IMR-90 (cell line): ENCODE results near the gene LRRC10B. TPM values are rescaled to one million over a fixed set of nuclear protein-coding genes. Genes with fewer than 3 reads are reported as not detected.
A peak's percentile ranks its signal among the peaks of the same experiment; 100 is the strongest.

Source experiments
- ATAC-seq: fragments of 200-7000 bp; cut with Tn5 transposase; 2 replicates; pipeline ENCODE4 v1.9.1; 2020; ENCODE audit warnings: low read depth, mild to moderate bottlenecking, moderate library complexity
- BruUV-seq: library from RNA; stranded (reverse); fragments of 400-500 nt; replicated peaks from 2 replicates; lab custom pipeline; 2021; lab: Mats Ljungman, UMichigan
- CTCF ChIA-PET: fragments of 300-600 bp; formaldehyde crosslinking; extraction: SDS; loops from one replicate; lab custom pipeline; 2021; ENCODE audit warnings: antibody characterized with exemption; lab: Yijun Ruan, JAX
- POLR2A ChIA-PET: fragments of 300-600 bp; sonication (Branson Sonifier 250); formaldehyde crosslinking; loops from one replicate; lab custom pipeline; 2022; ENCODE audit warnings: antibody characterized with exemption; ENCODE audit not compliant: unreplicated experiment; lab: Charles Lee
- DNase-seq: peaks from one replicate; pipeline ENCODE4 v3.0.0; 2013
- H2AFZ ChIP-seq: replicated peaks from 2 replicates; pipeline ENCODE3; 2013; ENCODE audit warnings: low read length, mild to moderate bottlenecking; ENCODE audit not compliant: poor library complexity
- H2AK5ac ChIP-seq: 2 replicates; pipeline ENCODE4 v1.6.1; 2013; ENCODE audit warnings: low read depth, low read length, inconsistent platforms
- H2AK9ac ChIP-seq: replicated peaks from 2 replicates; pipeline ENCODE3; 2013; ENCODE audit warnings: mild to moderate bottlenecking, low read depth, low read length, moderate library complexity; ENCODE audit not compliant: poor library complexity
- H2BK120ac ChIP-seq: 2 replicates; pipeline ENCODE4 v1.6.1; 2013; ENCODE audit warnings: low read depth, low read length, inconsistent platforms
- H2BK15ac ChIP-seq: 3 replicates; pipeline ENCODE4 v1.6.1; 2013; ENCODE audit warnings: low read depth, low read length, inconsistent platforms
- H2BK20ac ChIP-seq: 2 replicates; pipeline ENCODE4 v1.6.1; 2013; ENCODE audit warnings: low read depth, mild to moderate bottlenecking, inconsistent platforms, low read length, moderate library complexity
- H2BK5ac ChIP-seq: 2 replicates; pipeline ENCODE4 v1.6.1; 2013; ENCODE audit warnings: mild to moderate bottlenecking, low read depth, low read length, inconsistent platforms; ENCODE audit not compliant: poor library complexity, severe bottlenecking
- H3K14ac ChIP-seq: replicated peaks from 2 replicates; pipeline ENCODE4 v1.6.1; 2013; ENCODE audit warnings: low read depth, low read length, inconsistent platforms
- H3K18ac ChIP-seq: 2 replicates; pipeline ENCODE4 v1.6.1; 2013; ENCODE audit warnings: low read depth, low read length, control low read depth
- H3K23ac ChIP-seq: 2 replicates; pipeline ENCODE4 v1.6.1; 2013; ENCODE audit warnings: low read depth, low read length, inconsistent platforms
- H3K27ac ChIP-seq: 2 replicates; pipeline ENCODE4 v1.5.1; 2013; ENCODE audit warnings: mild to moderate bottlenecking, control low read depth, low read length; ENCODE audit not compliant: insufficient read depth
- H3K27me3 ChIP-seq: 2 replicates; pipeline ENCODE4 v1.6.1; 2013; ENCODE audit warnings: low read length; ENCODE audit not compliant: control insufficient read depth, insufficient read depth
- H3K36me3 ChIP-seq: 2 replicates; pipeline ENCODE4 v1.6.1; 2013; ENCODE audit warnings: low read length, mixed read lengths; ENCODE audit not compliant: control insufficient read depth, insufficient read depth
- H3K4ac ChIP-seq: 2 replicates; pipeline ENCODE4 v1.6.1; 2013; ENCODE audit warnings: low read depth, low read length, inconsistent platforms
- H3K4me1 ChIP-seq: 2 replicates; pipeline ENCODE4 v1.6.1; 2013; ENCODE audit warnings: low read length, mixed read lengths; ENCODE audit not compliant: control insufficient read depth, insufficient read depth
- H3K4me2 ChIP-seq: 2 replicates; pipeline ENCODE4 v1.6.1; 2013; ENCODE audit warnings: low read depth, mild to moderate bottlenecking, control low read depth, low read length, moderate library complexity
- H3K4me3 ChIP-seq: 2 replicates; pipeline ENCODE4 v1.5.1; 2013; ENCODE audit warnings: low read depth, mild to moderate bottlenecking, control low read depth, low read length, moderate library complexity; ENCODE audit not compliant: insufficient read depth
- H3K56ac ChIP-seq: 2 replicates; pipeline ENCODE4 v1.6.1; 2013; ENCODE audit warnings: low read length, inconsistent platforms; ENCODE audit not compliant: insufficient read depth; ENCODE audit errors: extremely low read depth
- H3K79me1 ChIP-seq, 2 experiments: 2 replicates each; pipeline ENCODE4 v1.6.1; 2013; ENCODE audit warnings: low read length in 2 of 2, inconsistent platforms in 1 of 2, low read depth in 1 of 2
- H3K9ac ChIP-seq: 2 replicates; pipeline ENCODE4 v1.6.1; 2013; ENCODE audit warnings: low read depth, low read length, control low read depth
- H3K9me1 ChIP-seq: 2 replicates; pipeline ENCODE4 v1.6.1; 2013; ENCODE audit warnings: low read length, inconsistent platforms; ENCODE audit not compliant: insufficient read depth
- H3K9me3 ChIP-seq: 2 replicates; pipeline ENCODE4 v1.6.1; 2013; ENCODE audit warnings: low read length; ENCODE audit not compliant: control insufficient read depth, insufficient read depth
- H4K20me1 ChIP-seq: 2 replicates; pipeline ENCODE4 v1.6.1; 2013; ENCODE audit warnings: low read length, inconsistent platforms; ENCODE audit not compliant: insufficient read depth
- H4K5ac ChIP-seq: 2 replicates; pipeline ENCODE4 v1.6.1; 2013; ENCODE audit warnings: mild to moderate bottlenecking, low read depth, low read length, control low read depth
- H4K8ac ChIP-seq, 2 experiments: 2 replicates each; pipeline ENCODE4 v1.6.1; 2013; ENCODE audit warnings: low read depth in 2 of 2, low read length in 2 of 2, control low read depth in 1 of 2, inconsistent platforms in 1 of 2
- H4K91ac ChIP-seq: 2 replicates; pipeline ENCODE4 v1.6.1; 2013; ENCODE audit warnings: low read depth, low read length, inconsistent platforms; ENCODE audit not compliant: insufficient read depth
- CTCF ChIP-seq: conservative IDR thresholded peaks from 2 replicates; pipeline ENCODE4 v1.5.1; 2012; ENCODE audit warnings: mild to moderate bottlenecking, low read depth, low read length, improper control_type of control experiment
- RAD21 ChIP-seq: IDR thresholded peaks from 2 replicates; pipeline ENCODE4 v1.6.1; 2012; ENCODE audit warnings: low read length, improper control_type of control experiment
- WGBS, 2 experiments: methylation state at CpG; one replicate each; pipeline versions ENCODE4 v1.1.5 to v1.1.7; 2013; ENCODE audit warnings: missing lambda C conversion rate in 2 of 2; ENCODE audit not compliant: insufficient read length in 1 of 2; ENCODE audit errors: extremely low coverage in 2 of 2; 5-methylcytosine and 5-hydroxymethylcytosine counted together
- dilution Hi-C: fragments of 300-500 bp; cut with HindIII; formaldehyde crosslinking; loops from one replicate; pipeline ENCODE4 v1.14.3; 2018; ENCODE audit warnings: low sequenced_read_pairs; ENCODE audit not compliant: unreplicated experiment
- in situ Hi-C: fragments of 300-500 bp; cut with MboI; formaldehyde crosslinking; loops from 3 replicates; pipeline ENCODE4 v1.14.3; 2019; ENCODE audit warnings: low sequenced_read_pairs, inconsistent platforms, mixed read lengths
- intact Hi-C: fragments of 100-400 bp; cut with micrococcal nuclease; formaldehyde crosslinking; loops from 2 replicates; pipeline ENCODE4 v1.10.0; 2022
- polyA plus RNA-seq, 3 experiments: library from polyadenylated mRNA; depleted of rRNA; stranded (reverse); fragments of >200 nt; gene quantifications; 2 replicates each; pipeline ENCODE4 v1.2.3, GENCODE V29; 2012; ENCODE audit warnings: low replicate concordance in 1 of 3
- total RNA-seq: library from RNA; depleted of rRNA; stranded (reverse); fragments of >200 nt; gene quantifications from 2 replicates; pipeline ENCODE4 v1.2.3, GENCODE V29; 2012
- TF ChIP-seq, protein P1 (sequence below): fragments of 150-350 bp; IDR thresholded peaks from 2 replicates; pipeline ENCODE4 v1.6.1; 2016; ENCODE audit warnings: low read depth, mild to moderate bottlenecking, low read length, moderate library complexity, borderline replicate concordance

The LRRC10B gene
- total and polyA plus RNA-seq, 2 of the 4 experiments (the other 2 are of a cell fraction), result not detected

GRCh38 chr11:61509043-61510029 is 787 bp downstream of the LRRC10B start:
- H3K18ac ChIP-seq, result no peak overlapping the region
- intact Hi-C loops, result no loop called here

More at GRCh38 chr11:61509043-61510029, 787 bp downstream of the LRRC10B start:
- Histone ChIP-seq H3K27ac (no peak overlapping the region), H3K4ac (no peak overlapping the region), H2AFZ (peak overlapping the region; percentile 88), H2AK9ac (peak overlapping the region; percentile 50), H3K9ac (no peak overlapping the region), H3K4me1 (no peaks in the 10 kb centered on the region), H3K4me3 (no peak overlapping the region), H3K79me1 (no peaks in the 10 kb centered on the region), H3K4me2 (peak overlapping the region; percentile 65), H4K5ac (no peak overlapping the region), H3K27me3 (peaks cover 70% of the 10 kb centered on the region), H3K23ac (no peak overlapping the region), H3K36me3 (no peaks in the 10 kb centered on the region), H2BK5ac (no peak overlapping the region), H2BK120ac (no peak overlapping the region), H4K20me1 (no peaks in the 10 kb centered on the region), H4K91ac (no peak overlapping the region), H3K14ac (no peak overlapping the region), H2AK5ac (no peak overlapping the region), H3K56ac (no peak overlapping the region), H4K8ac (no peak overlapping the region), H2BK20ac (no peak overlapping the region), H3K9me1 (no peaks in the 10 kb centered on the region), H3K9me3 (no peaks in the 10 kb centered on the region; the same call in 1 of the 2 replicates), H2BK15ac (no peak overlapping the region)
- BruUV-seq, result no TSS peak
- dilution Hi-C loops, result no loop called here
- ATAC-seq, result peak; percentile 93
- WGBS, 2 experiments, result 1% methylated on average over 54 of the region's 117 CpGs; no CpG with 5 or more reads in 1 of the 2 experiments
- ChIA-PET POLR2A (interaction anchor here (0.6 kb wide), 1 partner anchor 79 kb away, joined by 5 read pairs; the partner anchor contains the start of genes CPSF7 and SDHAF2), CTCF (interaction anchor here (0.6 to 1.4 kb wide), 5 partner anchors 8 to 107 kb away, joined by 3 to 5 read pairs (median 3); no protein-coding TSS in a partner anchor)
- DNase-seq, result peak; percentile 69
- in situ Hi-C loops, result no loop called here
- TF ChIP-seq, protein P1, sequence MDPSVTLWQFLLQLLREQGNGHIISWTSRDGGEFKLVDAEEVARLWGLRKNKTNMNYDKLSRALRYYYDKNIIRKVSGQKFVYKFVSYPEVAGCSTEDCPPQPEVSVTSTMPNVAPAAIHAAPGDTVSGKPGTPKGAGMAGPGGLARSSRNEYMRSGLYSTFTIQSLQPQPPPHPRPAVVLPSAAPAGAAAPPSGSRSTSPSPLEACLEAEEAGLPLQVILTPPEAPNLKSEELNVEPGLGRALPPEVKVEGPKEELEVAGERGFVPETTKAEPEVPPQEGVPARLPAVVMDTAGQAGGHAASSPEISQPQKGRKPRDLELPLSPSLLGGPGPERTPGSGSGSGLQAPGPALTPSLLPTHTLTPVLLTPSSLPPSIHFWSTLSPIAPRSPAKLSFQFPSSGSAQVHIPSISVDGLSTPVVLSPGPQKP, result no peak
- TF ChIP-seq CTCF (peak; percentile 47), RAD21 (peak; percentile 39)
